GM04503 (cell line): ENCODE results near the gene CX3CR1.

ENCODE experiments used
- DNase-seq: peaks from one replicate; pipeline ENCODE4 v3.0.0-alpha.2; 2012; ENCODE audit warnings: low read depth

CX3CR1 gene

GRCh38 chr3:39222939-39223338 is 56.9 kb downstream of the CX3CR1 start:
- no peak for DNase-seq

GRCh38 chr3:39222462-39222861 is 57.4 kb downstream of the CX3CR1 start:
- no peak for DNase-seq

GRCh38 chr3:39221141-39221530 is 58.7 kb downstream of the CX3CR1 start:
- DNase-seq = no peak

- no peak for DNase-seq
These were observed 59.3 kb downstream of the CX3CR1 start for GRCh38 chr3:39220407-39221140.

- DNase-seq = no peak
These were observed 60.1 kb downstream of the CX3CR1 start for GRCh38 chr3:39219702-39220101.

- DNase-seq = no peak
These were observed 63.6 kb downstream of the CX3CR1 start for GRCh38 chr3:39216176-39216790.

GRCh38 chr3:39213613-39214012 is 66.2 kb downstream of the CX3CR1 start:
- no peak for DNase-seq
